SU-DHL-6 (cell line): Measurements from ENCODE around the gene PRSS50.

Source experiments
- H2AFZ ChIP-seq: fragments of 200-600 bp; sonication (generic); 2 replicates; pipeline ENCODE4 v1.6.1; 2014; ENCODE audit warnings: low read depth, mild to moderate bottlenecking, moderate library complexity, mixed read lengths, antibody characterized with exemption, low read length; ENCODE audit not compliant: severe bottlenecking
- H3F3A ChIP-seq: fragments of 200-600 bp; shearing (Covaris generic); 2 replicates; pipeline ENCODE4 v1.6.0; 2016; ENCODE audit warnings: antibody characterized with exemption, mild to moderate bottlenecking; ENCODE audit not compliant: insufficient read depth
- H3K27ac ChIP-seq: fragments of 200-600 bp; sonication (generic); 2 replicates; pipeline ENCODE4 v1.5.1; 2016; ENCODE audit warnings: low read depth, mild to moderate bottlenecking, low read length, moderate library complexity, mixed read lengths
- H3K27me3 ChIP-seq: fragments of 200-600 bp; sonication (generic), shearing (Covaris generic); 2 replicates; pipeline ENCODE4 v1.6.0; 2014; ENCODE audit warnings: mild to moderate bottlenecking, low read length
- H3K36me3 ChIP-seq: fragments of 200-600 bp; sonication (generic); 2 replicates; pipeline ENCODE4 v1.6.1; 2014; ENCODE audit warnings: mild to moderate bottlenecking, low read length, mixed read lengths
- H3K4me2 ChIP-seq: fragments of 300-600, 200-600 bp; shearing (Covaris generic), sonication (generic); 2 replicates; pipeline ENCODE4 v1.6.0; 2014; ENCODE audit warnings: low read length, low read depth, mild to moderate bottlenecking; ENCODE audit not compliant: poor library complexity, severe bottlenecking
- H3K4me3 ChIP-seq: fragments of 200-600 bp; sonication (generic); 2 replicates; pipeline ENCODE4 v1.5.1; 2014; ENCODE audit warnings: antibody characterized with exemption, low read length, mild to moderate bottlenecking, mixed read lengths; ENCODE audit not compliant: insufficient read depth, poor library complexity, severe bottlenecking
- H3K79me2 ChIP-seq: fragments of 200-600 bp; sonication (generic); 2 replicates; pipeline ENCODE4 v1.6.1; 2014; ENCODE audit warnings: mild to moderate bottlenecking, low read length, moderate library complexity; ENCODE audit not compliant: insufficient read depth
- H3K9ac ChIP-seq: fragments of 200-600 bp; sonication (generic); 2 replicates; pipeline ENCODE4 v1.7.0; 2014; ENCODE audit warnings: mild to moderate bottlenecking, low read length
- H3K9me2 ChIP-seq: fragments of 200-600 bp; sonication (generic); replicated peaks from 2 replicates; pipeline ENCODE4 v1.6.1; 2014; ENCODE audit warnings: low read length; ENCODE audit not compliant: insufficient read depth
- H3K9me3 ChIP-seq: fragments of 200-600 bp; sonication (generic); 2 replicates; pipeline ENCODE4 v1.6.1; 2014; ENCODE audit warnings: low read length, mixed read lengths; ENCODE audit not compliant: insufficient read depth
- H4K20me1 ChIP-seq: fragments of 200-600 bp; sonication (generic); 2 replicates; pipeline ENCODE4 v1.6.1; 2014; ENCODE audit warnings: low read depth, mild to moderate bottlenecking, antibody characterized with exemption, low read length, moderate library complexity, mixed read lengths
- CTCF ChIP-seq: fragments of 200-600 bp; sonication (generic); IDR thresholded peaks from one replicate; pipeline ENCODE4 v1.5.1; 2017; ENCODE audit warnings: antibody characterized with exemption, mild to moderate bottlenecking, low read length, moderate library complexity; ENCODE audit not compliant: insufficient read depth, poor library complexity, severe bottlenecking
- EZH2phosphoT487 ChIP-seq: fragments of 200-600 bp; sonication (generic), shearing (Covaris generic); conservative IDR thresholded peaks from 2 replicates; pipeline ENCODE4 v1.6.1; 2018; ENCODE audit warnings: mild to moderate bottlenecking, antibody characterized with exemption, low read length, moderate library complexity, mixed read lengths

The PRSS50 gene

GRCh38 chr3:46665763-46666452 lies 51.8 kb downstream of the PRSS50 start:
- TF ChIP-seq CTCF: no peak
- Histone ChIP-seq H3F3A (no peaks in the 10 kb centered on the region), H3K4me3 (no peak overlapping the region), H3K27me3 (no peaks in the 10 kb centered on the region), H3K4me2 (no peak overlapping the region), H3K9ac (no peak overlapping the region), H4K20me1 (no peaks in the 10 kb centered on the region), H2AFZ (no peak overlapping the region), H3K27ac (no peak overlapping the region), H3K36me3 (no peaks in the 10 kb centered on the region), H3K9me2 (no peaks in the 10 kb centered on the region), H3K79me2 (no peaks in the 10 kb centered on the region), H3K9me3 (no peaks in the 10 kb centered on the region)

- no peaks in the 10 kb centered on the region for H3K36me3 ChIP-seq
- H3F3A ChIP-seq: no peaks in the 10 kb centered on the region
- no peak overlapping the region for H3K9ac ChIP-seq
- H3K9me2 ChIP-seq: no peaks in the 10 kb centered on the region
- H3K4me3 ChIP-seq: no peak overlapping the region
- H3K27me3 ChIP-seq: no peaks in the 10 kb centered on the region
- no peak overlapping the region for H2AFZ ChIP-seq
- no peaks in the 10 kb centered on the region for H3K9me3 ChIP-seq
- TF ChIP-seq CTCF: no peak
- no peak for TF ChIP-seq EZH2phosphoT487
- H4K20me1 ChIP-seq: no peaks in the 10 kb centered on the region
- no peak overlapping the region for H3K4me2 ChIP-seq
- H3K79me2 ChIP-seq: no peaks in the 10 kb centered on the region
- H3K27ac ChIP-seq: no peak overlapping the region
Measured at GRCh38 chr3:46664971-46665762, 52.5 kb downstream of the PRSS50 start.

GRCh38 chr3:46664188-46664970 lies 53.3 kb downstream of the PRSS50 start:
- Histone ChIP-seq H3F3A (no peaks in the 10 kb centered on the region), H3K27ac (no peak overlapping the region), H3K9me2 (no peaks in the 10 kb centered on the region), H3K9ac (no peak overlapping the region), H3K4me2 (no peak overlapping the region), H3K9me3 (no peaks in the 10 kb centered on the region), H4K20me1 (no peaks in the 10 kb centered on the region), H3K4me3 (no peak overlapping the region), H3K79me2 (no peaks in the 10 kb centered on the region), H2AFZ (no peak overlapping the region), H3K36me3 (no peaks in the 10 kb centered on the region), H3K27me3 (no peaks in the 10 kb centered on the region)
- TF ChIP-seq CTCF (no peak), EZH2phosphoT487 (no peak)
